Dedifferentiated amniotic fluid mesenchymal stem cell (primary cell): ENCODE measurements around the gene STIMATE.

Experiments
- DNase-seq: peaks from one replicate; pipeline ENCODE4 v3.0.0-alpha.2; 2016; ENCODE audit errors: extremely low spot score

The STIMATE gene

GRCh38 chr3:52817221-52817620 is 80.1 kb downstream of the STIMATE start:
- DNase-seq = no peak

- no peak for DNase-seq
Measured at GRCh38 chr3:52816654-52817053, 80.7 kb downstream of the STIMATE start.

- DNase-seq = no peak
Measured at GRCh38 chr3:52816199-52816598, 81.1 kb downstream of the STIMATE start.

GRCh38 chr3:52813810-52814209 is 83.5 kb downstream of the STIMATE start:
- no peak for DNase-seq

- no peak for DNase-seq
Measured at GRCh38 chr3:52811452-52812011, 85.8 kb downstream of the STIMATE start.

- no peak for DNase-seq
Measured at GRCh38 chr3:52810923-52811322, 86.4 kb downstream of the STIMATE start.

GRCh38 chr3:52809662-52810377 is 87.5 kb downstream of the STIMATE start:
- DNase-seq = no peak

GRCh38 chr3:52809149-52809548 is 88.2 kb downstream of the STIMATE start:
- no peak for DNase-seq

- no peak for DNase-seq
Measured at GRCh38 chr3:52805270-52806039, 91.9 kb downstream of the STIMATE start.

- DNase-seq = peak; percentile 15
Measured at GRCh38 chr3:52801839-52802238, 95.5 kb downstream of the STIMATE start.

- DNase-seq = no peak
Measured at GRCh38 chr3:52800079-52800478, 97.3 kb downstream of the STIMATE start.

GRCh38 chr3:52798978-52799476 is 98.3 kb downstream of the STIMATE start:
- no peak for DNase-seq

GRCh38 chr3:52798376-52798977 is 98.9 kb downstream of the STIMATE start:
- DNase-seq = no peak

GRCh38 chr3:52796411-52796810 is 100.9 kb downstream of the STIMATE start:
- no peak for DNase-seq

- no peak for DNase-seq
Measured at GRCh38 chr3:52795298-52795900, 101.9 kb downstream of the STIMATE start.

- no peak for DNase-seq
Measured at GRCh38 chr3:52794612-52795099, 102.7 kb downstream of the STIMATE start, which contains the start of gene ITIH3. TSS of gene ITIH3 (plus strand) at chr3:52794796. CDS start at chr3:52794804, 8 bp downstream.

GRCh38 chr3:52793702-52794611 is 103.4 kb downstream of the STIMATE start:
- no peak for DNase-seq

GRCh38 chr3:52792961-52793695 is 104.2 kb downstream of the STIMATE start:
- DNase-seq = no peak

GRCh38 chr3:52792413-52792812 is 104.9 kb downstream of the STIMATE start:
- DNase-seq = no peak

GRCh38 chr3:52791928-52792327 is 105.4 kb downstream of the STIMATE start:
- no peak for DNase-seq
